Measurements from ENCODE around the gene EFTUD2.

Gene EFTUD2

DNA sequence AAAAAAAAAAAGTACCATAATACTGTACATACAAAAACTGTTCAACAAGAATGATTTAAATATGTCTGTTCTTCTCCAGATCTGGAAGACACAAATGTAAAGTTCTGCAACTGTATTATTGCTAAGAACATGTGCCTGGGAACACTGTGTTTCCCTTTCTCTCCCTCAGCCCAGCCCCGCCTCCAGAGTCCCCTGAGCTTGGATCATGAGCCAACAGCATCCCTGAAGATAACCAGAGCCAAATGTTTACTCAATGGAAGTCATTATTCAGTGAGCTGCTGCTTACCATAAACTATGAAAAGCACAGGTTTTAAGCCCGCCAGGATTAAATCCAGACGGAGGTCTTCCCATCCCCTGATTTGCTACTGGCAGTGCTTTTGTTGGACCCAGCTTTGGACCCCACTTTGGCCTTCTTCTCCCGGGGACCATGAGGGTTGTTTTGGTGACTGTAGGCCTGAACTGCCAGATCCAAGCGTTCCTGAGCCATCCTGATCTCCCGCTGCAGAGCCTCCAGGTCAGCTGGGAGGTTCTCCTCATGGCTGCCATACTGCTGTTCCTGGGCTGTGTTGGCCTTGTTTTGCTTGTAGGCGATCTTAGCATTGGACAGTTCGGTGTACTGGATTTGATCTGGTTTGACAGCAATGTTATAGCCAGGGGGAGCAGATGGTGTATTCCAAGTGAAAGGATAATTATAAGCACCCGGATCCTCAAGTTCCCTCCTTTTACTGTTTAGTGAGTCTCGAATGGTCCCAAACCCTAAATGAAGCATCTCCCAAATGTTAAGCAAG lies 94.7 kb downstream of the EFTUD2 start:
- no peak for DNase-seq

DNA sequence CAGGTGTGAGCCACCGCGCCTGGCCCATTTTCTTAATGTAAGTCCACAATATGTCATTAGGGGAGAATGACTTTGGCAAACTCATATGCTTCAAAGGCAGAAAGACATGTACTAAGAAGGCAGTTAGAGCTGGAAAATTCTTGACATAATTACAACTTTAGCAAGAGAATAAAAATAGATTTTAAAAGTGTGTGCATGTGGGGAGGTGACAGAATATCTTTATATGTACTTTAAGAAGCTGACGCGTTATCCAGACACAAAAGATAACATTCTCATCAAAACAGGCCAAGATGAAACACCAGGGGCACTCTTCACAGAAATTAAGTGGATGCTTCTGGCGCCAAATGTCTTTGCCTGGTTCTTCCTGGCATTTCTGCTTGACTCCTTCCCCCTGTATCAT lies 97.4 kb downstream of the EFTUD2 start:
- DNase-seq = no peak
